ENCODE measurements around the gene ARHGEF3. TPM values are rescaled to one million over a fixed set of nuclear protein-coding genes. Genes with fewer than 3 reads are reported as not detected.

ARHGEF3 gene
- total RNA-seq, 1 donor from 2014 or later: 27.0 TPM

- no peaks in the 10 kb centered on the region for H3K27me3 Mint-ChIP-seq
- peak overlapping the region; percentile 97 for H3K27ac Mint-ChIP-seq
- ATAC-seq (ENCODE audit: low read depth) (peak; percentile 73), DNase-seq (peak; percentile 76)
- intact Hi-C loops (cut with micrococcal nuclease): loop anchor here (1.0 to 5.0 kb wide), 5 partner anchors 120 to 915 kb away; partner anchors contain the start of gene ARF4
- peaks cover 26% of the 10 kb centered on the region for H3K36me3 Mint-ChIP-seq (ENCODE audit: low read depth)
- TF ChIP-seq CTCF (IDR thresholded peaks at IDR 0.05): no peak
- peak overlapping the region; percentile 97 for H3K4me3 Mint-ChIP-seq
- ChIA-PET POLR2A (interaction anchor here (0.6 to 2.1 kb wide), 29 partner anchors 8 to 915 kb away, joined by 3 to 31 read pairs (median 5); partner anchors contain the start of genes APPL1, ARF4, ARHGEF3 and CCDC66), CTCF (interaction anchor here (0.6 to 1.1 kb wide), 3 partner anchors 20 to 407 kb away, joined by 3 to 7 read pairs (median 3); no protein-coding TSS in a partner anchor)
- peaks cover 49% of the 10 kb centered on the region for H3K4me1 Mint-ChIP-seq
- H3K9me3 Mint-ChIP-seq: no peaks in the 10 kb centered on the region
These were observed 119.2 kb downstream of the ARHGEF3 start for GRCh38 chr3:56682462-56683121.

GRCh38 chr3:56681984-56682461, 119.7 kb downstream of the ARHGEF3 start:
- Mint-ChIP-seq H3K4me3 (peak overlapping the region; percentile 97), H3K36me3 (ENCODE audit: low read depth) (peaks cover 30% of the 10 kb centered on the region), H3K27ac (peak overlapping the region; percentile 97), H3K27me3 (no peaks in the 10 kb centered on the region), H3K4me1 (peaks cover 55% of the 10 kb centered on the region), H3K9me3 (no peaks in the 10 kb centered on the region)
- DNase-seq (no peak), ATAC-seq (ENCODE audit: low read depth) (no peak)
- POLR2A ChIA-PET: interaction anchor here (0.8 to 2.1 kb wide), 21 partner anchors 8 to 874 kb away, joined by 3 to 31 read pairs (median 5); partner anchors contain the start of genes APPL1, ARHGEF3, CCDC66 and PDE12
- CTCF ChIA-PET: interaction anchor here (0.6 to 1.1 kb wide), 3 partner anchors 20 to 408 kb away, joined by 3 to 7 read pairs (median 3); no protein-coding TSS in a partner anchor
- intact Hi-C loops (cut with micrococcal nuclease): loop anchor here (1.0 to 5.0 kb wide), 4 partner anchors 235 to 915 kb away; partner anchors contain the start of gene ARF4
- TF ChIP-seq CTCF (IDR thresholded peaks at IDR 0.05): no peak

- H3K9me3 Mint-ChIP-seq: no peaks in the 10 kb centered on the region
- ATAC-seq (ENCODE audit: low read depth) (no peak), DNase-seq (no peak)
- H3K4me1 Mint-ChIP-seq: peaks cover 63% of the 10 kb centered on the region
- ChIA-PET CTCF (no interaction called here), POLR2A (interaction anchor here (0.7 kb wide), 1 partner anchor 160 kb away, joined by 4 read pairs; no protein-coding TSS in a partner anchor)
- H3K4me3 Mint-ChIP-seq: no peak overlapping the region
- no peak overlapping the region for H3K27ac Mint-ChIP-seq
- TF ChIP-seq CTCF (IDR thresholded peaks at IDR 0.05): no peak
- intact Hi-C loops (cut with micrococcal nuclease): loop anchor here (5.0 kb wide), 1 partner anchor 387 kb away; no protein-coding TSS in a partner anchor
- no peaks in the 10 kb centered on the region for H3K27me3 Mint-ChIP-seq
- H3K36me3 Mint-ChIP-seq (ENCODE audit: low read depth): peaks cover 33% of the 10 kb centered on the region
These were observed 121.6 kb downstream of the ARHGEF3 start for GRCh38 chr3:56680054-56680580.

Other genes starting within 250 kb of the ARHGEF3 start
- gene CCDC66, start 244.8 kb downstream of the ARHGEF3 start, total RNA-seq: 29.1 and 34.9 TPM in 2 replicates
- 66.0 and 79.7 TPM in 2 replicates for gene TASOR, start 118.7 kb downstream of the ARHGEF3 start, total RNA-seq

Measured in activated B cell treated with CpG ODN at 0.5 μM for 24 hours (primary cell).